HG02852 (cell line): ENCODE measurements around the gene DNMT3L.
"Not testable (repeated sequence)": the region's sequence is repeated elsewhere in the genome, so short reads cannot be mapped to it uniquely, and the experiment has no call there.

Experiments
- ATAC-seq: cut with Tn5 transposase; IDR thresholded peaks from one replicate; pipeline ENCODE4 v1.9.1; 2021; ENCODE audit warnings: mild to moderate bottlenecking, moderate library complexity; ENCODE audit not compliant: unreplicated experiment

DNMT3L gene

DNA sequence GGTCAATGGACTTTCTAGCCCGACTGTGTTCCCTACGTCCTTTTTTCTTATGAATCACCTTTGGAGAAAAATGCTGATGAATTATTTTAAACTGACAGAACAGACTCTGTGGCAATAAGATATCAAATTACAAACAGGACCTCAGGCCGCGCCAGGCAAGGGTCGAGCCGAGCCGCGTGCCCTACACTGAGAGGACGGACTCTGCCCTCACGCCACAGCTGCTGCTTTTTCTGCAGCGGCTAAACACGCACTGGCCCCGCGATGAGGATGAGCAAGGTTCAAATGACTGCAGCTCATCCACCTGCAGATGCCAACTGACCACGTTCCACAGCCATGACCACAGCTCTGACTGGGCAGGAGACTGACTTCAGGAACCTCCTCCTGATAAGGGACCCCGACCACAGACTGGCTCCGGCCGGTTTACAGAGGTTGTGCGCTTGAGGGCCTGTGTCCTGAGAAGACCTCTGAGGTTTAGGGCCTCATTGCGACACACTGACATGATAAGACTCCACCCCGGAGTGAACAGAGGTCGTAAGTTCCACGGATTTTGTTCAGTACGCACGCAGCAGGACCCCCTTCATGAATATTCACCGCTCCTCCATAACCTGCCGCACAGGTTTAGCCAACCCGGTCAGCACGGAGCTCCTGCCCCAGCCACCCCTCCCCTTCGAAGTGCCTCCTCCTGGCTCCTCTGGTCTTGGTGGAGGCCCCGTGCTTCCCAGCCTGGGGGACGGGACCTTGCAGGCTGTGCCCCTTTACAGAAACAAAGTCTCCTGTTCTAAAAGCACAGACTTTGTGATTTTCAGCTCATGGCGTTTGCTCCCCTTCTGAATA, 12.3 kb downstream of the DNMT3L start:
- ATAC-seq: not testable (repeated sequence)

DNA sequence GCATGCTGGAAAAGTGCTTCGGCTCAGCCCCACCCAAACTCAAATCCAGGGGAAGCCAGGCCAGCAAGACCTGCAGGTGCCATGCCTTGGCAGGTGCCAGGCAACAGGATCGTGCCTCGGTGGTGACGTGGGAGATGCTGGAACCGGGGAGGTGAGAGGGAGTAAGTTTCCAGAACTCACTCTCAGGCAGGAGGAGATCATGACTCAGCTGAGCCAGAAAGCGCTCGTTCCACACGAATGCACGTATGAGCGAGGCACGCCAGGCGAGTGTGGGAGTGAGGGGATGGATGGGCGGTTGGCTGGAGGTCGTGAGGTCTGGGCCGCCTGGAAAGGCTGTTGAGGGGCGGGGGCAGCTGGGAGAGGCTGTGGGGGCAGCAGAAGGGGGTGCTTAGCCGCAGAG, 13.8 kb downstream of the DNMT3L start:
- not testable (repeated sequence) for ATAC-seq

DNA sequence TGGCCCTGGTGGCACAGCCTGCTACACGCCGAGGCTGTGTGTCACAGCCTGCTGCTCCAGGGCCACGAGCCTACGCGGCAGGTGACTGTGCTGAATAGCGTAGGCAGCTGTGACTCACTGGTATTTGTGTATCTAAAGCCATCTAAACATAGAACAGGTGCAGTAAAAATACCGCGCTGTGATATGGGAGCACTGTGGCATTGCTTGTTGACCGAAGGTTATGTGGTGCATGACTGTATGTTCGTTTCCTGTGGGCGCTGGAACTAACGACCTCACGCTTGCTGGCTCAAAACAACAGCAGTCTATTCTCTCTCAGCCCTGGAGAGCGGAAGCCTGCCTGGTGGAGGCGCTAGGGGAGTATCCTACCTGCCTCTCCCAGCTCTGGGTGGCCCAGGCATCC, 17.7 kb downstream of the DNMT3L start:
- ATAC-seq: peak; percentile 40

DNA sequence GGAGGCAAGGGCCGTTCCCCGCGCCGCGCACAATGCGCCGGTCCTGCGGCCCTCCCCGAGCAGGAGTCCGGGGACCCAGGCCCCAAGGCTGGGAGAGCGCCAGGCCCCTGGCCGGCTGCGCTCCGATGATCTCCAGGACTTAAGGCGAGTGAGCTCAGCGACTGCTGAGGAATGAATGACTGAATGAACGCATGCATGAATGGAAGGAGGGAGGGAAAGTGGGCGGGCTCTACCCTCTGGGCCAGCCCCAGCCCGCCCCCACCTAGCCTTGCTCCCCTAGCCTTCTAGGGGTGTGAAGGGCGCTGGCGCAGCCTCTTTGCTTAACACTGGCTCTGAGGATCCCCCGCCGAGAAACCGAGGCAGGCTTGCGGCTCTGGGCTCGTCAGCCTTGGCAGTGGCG, 20.4 kb downstream of the DNMT3L start:
- ATAC-seq: peak; percentile 38

DNA sequence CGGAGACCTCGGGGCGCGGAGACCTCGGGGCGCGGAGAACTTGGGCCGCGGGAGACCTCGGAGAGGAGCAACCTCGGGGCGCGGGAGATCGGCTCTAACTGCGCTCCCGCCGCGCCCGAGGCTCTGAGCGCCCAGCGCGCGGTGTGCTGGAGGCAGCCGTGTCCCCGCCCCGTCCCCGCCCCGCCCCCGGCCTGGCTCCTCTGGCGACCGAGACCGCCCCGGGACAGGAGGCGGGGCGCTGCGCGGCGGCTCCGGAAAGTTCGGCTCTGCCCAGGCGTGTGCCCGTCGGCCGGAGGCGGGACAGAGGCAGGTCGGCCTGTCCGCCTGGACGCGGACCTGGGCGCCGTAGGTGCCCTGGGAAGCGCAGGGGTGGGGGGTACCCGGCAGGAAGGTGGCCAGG, 20.9 kb downstream of the DNMT3L start, which contains the start of gene ICOSLG:
Gene ICOSLG (minus strand): TSS at position 102 of the 400 bp plus-strand sequence. CDS start 126 bp downstream, outside the sequence.
- peak; percentile 31 for ATAC-seq

DNA sequence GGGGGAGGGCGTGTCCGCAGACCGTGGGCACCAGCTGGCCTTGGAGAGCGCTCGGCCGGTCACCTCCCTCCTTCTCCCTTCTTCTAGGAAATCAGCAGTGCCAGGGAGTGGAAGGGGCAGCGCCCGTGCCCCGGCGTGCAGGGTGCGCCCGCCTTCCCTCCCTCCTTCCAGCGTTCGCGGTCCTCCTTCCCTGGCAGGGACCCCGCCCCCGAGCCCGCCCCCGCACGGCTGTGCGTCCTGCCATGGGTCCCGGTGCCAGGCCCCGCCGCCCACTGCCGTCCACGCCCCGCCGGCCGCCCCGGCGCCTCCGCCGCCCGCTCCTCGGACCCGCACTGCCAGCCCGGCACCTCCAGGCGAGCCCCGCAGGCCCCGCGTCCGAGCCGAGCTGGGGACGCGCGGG, 21.3 kb downstream of the DNMT3L start:
- ATAC-seq: not testable (repeated sequence)

DNA sequence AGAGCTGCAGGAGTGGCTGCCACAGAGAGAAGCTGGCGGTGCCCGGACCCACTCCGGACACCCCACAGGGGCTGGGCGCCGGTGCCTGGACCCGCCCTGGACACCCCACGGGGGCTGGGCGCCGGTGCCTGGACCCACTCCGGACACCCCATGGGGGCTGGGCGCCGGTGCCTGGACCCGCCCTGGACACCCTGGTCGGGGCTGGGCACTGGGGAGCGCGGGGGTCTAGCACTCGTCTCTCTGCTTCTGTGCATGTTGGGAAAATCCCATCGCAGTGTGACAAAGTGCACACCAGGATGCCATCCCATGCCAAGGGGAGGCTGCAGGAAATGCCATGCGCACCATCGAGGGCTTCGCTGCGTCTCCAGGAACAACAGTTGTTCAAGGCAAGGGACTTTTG, 32.1 kb downstream of the DNMT3L start:
- not testable (repeated sequence) for ATAC-seq

DNA sequence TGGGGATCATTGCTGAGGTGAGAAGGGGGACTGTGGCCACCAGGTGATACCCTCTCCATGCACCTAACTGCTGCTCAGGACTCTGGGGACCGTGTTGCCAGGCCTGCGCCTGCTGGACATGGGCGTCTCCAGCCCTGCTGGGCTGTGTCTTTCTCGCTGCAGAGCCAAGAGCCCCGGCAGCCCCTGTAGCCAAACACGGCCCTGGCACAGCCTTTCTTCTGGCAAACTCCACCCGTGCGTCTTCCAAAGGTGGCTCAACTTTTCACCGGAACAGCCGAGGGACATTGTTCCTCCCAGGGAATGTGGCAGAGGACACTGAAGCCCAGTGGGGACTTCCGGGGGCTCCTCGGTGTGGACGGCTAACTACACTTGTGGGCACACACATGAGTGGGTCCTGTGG, 33.6 kb downstream of the DNMT3L start:
- ATAC-seq: not testable (repeated sequence)

DNA sequence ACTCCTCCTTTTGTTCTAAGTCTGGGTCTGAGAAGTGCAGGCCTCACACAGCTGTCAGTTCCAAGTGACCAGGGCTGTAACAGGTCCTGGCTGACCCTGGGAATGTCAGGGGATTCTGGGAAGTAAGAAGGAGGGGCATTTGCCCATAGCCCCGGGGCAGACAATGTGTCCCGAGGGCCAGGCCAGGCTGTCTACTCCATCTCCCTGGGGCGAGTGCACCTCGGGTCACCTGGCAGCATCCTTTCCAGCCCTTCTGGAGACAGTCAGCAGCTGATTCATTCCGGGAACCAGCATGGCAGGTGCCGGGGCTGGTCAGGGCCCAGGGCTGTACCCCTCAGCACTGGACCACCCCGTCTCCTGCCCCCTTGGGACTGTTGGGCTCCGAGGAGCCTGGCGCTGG, 34.1 kb downstream of the DNMT3L start:
- not testable (repeated sequence) for ATAC-seq

DNA sequence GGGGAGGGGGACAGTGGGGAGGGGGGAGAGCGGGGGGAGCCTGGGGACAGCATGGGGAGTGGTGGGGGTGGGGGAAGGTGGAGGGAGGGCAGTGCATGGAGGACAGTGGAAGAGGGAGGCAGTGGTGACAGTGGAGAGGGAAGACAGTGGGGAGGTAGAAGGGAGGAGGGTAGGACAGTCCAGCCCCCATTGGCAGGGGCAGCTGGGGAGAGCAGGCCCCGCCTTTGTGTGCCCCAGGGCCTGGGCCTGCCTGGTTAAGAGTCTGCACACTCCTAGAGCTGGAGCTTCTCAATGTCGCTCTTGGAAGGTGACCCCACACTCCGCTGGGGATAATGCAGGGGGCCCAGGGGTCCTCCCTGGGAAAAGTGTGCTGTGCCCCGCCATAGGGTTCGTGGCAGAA, 36.1 kb downstream of the DNMT3L start:
- ATAC-seq: not testable (repeated sequence)

DNA sequence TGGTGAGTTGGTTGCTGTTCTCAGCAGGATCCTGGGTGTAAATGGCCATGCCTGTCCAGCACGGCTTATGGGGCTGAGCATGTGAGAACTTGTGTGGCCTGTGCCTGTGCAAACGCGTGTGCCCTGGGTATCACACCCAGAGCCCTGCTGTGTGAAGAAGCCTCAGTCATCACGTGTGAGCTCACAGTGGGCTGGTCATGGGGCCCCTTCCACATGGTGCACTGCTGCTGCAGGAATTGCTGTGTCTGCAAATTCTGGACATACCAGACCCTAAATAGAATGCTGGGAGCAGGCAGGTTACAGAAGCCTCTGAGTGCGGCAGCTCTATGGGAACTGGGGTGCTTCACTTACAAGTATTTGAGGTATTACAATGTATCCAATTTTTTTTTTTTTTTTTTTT, 38.4 kb downstream of the DNMT3L start:
- ATAC-seq: not testable (repeated sequence)

DNA sequence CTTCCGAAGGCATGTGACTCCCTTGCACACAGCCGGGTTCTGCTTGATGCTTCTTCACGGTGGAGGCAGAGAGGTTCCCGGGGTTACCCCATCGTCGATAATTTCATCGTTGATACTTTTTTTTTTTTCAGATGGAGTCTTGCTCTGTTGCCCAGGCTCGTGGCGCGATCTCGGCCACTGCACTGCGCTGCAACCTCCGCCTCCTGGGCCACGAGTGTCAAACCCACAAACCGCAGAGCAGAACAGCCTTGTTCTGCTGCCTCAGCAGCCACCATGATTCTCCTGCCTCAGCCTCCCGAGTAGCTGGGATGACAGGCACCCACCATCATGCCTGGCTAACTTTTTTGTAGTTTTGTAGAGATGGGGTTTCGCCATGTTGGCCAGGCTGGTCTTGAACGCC, 41.0 kb downstream of the DNMT3L start:
- not testable (repeated sequence) for ATAC-seq

DNA sequence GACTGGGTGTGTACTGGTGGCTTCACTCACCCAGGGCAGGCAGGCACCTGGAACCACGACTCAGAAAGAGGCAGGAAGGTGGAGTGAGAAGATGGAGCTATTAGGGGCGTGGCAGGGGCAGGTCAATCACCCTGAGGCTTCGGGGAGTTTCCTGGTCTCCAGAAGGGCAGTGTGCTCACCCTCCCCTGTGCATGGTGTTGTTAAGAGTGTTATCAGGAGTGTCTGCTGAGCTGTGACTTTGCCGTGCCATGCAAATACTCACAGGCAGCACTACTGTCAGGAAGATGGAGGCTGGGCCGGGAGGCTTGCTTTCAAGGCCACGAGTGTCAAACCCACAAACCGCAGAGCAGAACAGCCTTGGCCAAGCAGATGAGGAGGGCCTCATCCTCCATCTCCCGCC, 43.2 kb downstream of the DNMT3L start:
- not testable (repeated sequence) for ATAC-seq

DNA sequence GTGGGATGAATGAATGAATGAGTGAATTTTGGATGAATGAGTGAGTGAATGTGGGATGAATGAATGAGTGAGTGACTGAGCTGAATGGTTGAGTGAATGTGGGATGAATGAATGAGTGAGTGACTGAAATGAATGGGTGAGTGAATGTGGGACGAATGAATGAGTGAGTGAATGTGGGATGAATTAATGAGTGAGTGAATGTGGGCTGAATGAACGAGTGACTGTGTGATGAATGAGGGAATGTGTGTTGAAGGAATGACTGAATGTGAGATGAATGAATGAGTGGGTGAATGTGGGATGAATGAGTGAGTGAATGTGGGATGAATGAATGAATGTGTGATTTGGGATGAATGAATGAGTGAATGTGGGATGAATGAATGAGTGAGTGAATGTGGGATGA, 49.7 kb downstream of the DNMT3L start:
- not testable (repeated sequence) for ATAC-seq

DNA sequence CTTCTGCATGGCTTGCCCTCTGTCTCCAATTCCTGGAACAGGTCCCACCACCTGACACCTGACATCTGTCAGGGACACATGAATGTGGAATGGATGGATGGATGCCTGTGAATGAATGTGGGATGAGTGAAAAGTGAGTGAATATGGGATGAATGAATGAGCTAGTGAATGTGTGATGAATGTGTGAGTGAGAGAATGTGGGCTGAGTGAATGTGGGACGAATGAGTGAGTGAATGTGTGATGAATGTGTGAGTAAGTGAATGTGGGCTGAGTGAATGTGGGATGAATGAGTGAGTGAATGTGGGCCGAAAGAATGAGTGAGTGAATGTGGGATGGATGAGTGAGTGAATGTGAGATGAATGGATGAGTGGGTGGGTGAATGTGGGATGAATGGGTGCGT, 50.1 kb downstream of the DNMT3L start:
- ATAC-seq: not testable (repeated sequence)

DNA sequence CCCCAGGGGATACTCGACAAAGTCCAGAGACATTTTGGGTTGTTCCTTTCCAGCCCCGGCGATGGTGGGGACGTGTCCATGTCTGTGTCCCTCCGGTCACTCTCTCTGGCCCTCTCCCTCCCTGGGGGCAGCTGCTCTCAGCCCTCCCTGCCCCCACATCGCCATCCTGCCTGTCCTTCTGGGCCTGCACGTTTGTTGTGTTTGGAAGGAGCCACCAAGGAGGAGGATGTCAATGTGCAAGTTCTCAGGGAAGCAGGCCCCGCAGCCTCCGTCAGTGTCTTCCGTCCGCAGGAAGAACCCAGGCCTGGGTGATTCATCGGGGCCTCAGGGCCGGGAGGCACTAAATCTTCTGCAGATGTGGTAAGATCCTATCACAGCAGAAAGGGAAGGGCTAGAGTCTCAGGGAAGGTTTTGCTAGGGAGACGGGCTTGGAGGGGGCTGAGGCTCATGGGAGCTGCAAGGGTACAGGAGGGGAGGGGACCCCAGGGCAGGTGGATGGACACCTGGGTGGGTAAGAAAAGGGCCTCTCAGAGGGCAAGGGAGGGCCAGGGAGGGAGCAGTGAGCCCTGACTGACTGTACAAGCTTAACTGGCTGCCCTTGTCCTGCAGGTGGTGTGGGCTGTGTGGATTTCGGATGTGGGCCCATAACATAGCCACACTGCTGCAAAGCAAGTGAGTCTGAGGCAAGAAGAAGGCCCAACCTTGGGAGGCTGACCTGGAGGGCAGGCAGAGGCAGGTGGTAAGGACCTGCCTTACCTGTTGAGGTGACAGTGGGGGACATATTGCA, 53.6 kb downstream of the DNMT3L start:
- not testable (repeated sequence) for ATAC-seq

DNA sequence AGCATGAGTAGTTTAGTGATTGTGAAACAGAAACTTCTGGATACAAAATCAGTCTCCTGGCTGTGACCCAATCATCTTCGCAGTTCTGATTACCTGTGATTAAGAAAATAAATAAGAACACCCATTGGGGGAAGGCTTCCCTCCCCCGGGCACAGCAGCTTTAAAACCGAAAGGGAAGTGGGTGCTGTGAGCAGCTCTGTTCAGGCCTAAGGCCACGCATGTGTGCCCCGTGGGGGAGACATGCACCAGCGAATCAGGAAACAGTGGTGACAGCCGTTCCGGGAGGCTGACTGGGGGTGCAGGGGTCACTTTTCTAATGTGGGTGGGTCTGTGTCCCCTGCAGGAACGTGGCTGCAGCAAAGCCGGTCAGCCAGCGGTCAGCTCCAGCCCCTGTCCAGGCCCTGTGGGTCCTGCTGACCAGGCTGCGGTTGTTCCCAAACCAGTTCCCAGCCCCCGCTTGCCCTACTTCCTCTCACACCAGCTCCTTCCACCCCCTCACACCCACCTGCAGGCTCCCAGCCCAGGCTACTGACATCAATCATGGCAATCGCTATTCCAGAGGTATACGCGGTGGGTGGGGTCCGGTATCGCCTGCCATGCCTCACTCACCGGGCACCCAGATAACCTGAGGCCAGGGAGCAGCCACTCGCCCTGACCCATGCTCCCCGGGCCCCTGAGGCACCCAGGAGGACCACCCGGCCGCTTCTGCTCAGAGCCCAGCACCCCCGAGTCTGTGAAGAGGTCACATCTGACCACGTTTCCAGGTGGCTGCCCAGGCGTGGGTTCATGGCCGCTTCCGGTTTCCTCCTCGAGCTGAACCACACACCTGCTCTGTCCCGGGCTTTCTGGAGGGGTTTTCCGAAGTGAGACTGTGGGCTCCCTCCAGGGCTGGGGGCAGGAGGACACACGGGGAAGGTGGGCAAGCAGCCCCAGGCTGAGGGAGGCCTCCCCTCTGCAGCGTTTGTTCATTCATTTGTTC, 54.7 kb downstream of the DNMT3L start:
- peak; percentile 64 for ATAC-seq

DNA sequence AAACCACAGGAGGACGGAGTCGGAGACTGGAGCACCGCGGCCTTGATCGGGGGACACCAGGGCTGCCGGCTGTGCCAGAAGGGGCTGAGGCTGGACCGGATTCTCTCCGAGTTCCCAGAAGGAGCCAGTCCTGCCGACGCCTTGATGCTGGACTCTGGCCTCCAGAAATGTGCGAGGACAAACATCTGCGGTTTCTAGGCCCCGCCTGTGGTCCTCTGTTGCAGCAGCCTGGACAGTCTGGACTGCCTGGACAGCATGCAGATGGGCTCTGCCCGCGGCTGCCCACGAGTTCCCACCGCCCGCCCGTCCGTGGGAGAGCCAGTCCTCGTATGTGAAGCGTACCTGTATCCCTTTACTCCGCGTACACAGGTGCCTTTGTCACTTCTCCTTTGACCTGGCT, 55.5 kb downstream of the DNMT3L start:
- not testable (repeated sequence) for ATAC-seq

DNA sequence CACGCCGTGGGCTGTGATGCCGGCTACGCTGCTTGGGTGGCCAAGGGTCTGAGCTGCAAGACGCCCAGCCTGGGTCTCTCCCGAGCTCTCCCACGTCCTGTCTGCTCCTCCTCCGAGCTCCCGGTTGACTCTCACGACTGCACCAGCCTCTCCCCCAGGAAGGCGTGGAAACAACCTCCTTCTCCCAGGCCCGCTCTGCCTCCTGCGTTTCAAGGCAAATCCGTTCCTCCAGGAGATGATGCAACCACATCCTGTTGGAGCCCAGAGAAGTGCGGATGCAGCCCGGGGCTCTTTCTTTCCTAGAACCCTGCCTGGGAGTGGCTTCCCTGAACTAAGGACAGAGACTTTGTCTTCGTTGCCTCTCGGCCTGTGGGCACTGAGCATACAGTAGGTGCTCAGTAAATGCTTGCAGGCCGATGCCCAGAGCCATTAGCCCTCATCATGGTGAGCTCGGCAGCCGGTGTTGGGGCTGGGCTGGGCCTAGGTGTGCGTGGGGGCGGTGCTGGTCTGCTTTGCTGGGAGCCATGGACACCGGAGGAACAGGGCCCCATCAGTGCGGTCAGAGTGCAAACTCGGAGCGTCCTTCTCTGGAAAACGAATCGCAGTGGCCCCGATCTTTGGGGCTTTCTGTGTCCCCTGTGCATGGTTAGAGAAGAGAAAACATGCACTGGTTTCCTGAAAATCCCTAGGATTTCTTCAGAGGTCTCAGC, 59.0 kb downstream of the DNMT3L start:
- not testable (repeated sequence) for ATAC-seq

DNA sequence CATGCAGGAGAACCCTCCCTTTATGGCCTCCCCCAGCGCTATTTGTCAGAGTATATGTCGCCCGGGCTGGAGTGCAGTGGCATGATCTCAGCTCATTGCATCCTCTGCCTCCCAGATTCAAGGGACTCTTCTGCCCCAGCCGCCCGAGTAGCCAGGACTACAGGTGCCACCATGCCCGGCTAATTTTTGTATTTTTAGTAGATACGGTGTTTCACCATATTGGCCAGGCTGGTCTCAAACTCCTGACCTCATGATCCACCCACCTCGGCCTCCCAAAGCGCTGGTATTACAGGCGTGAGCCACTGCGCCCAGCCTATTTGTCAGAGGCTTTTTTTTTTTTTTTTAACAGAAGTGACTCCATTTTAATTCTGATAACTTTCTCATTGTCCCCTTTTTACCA, 61.7 kb downstream of the DNMT3L start:
- not testable (repeated sequence) for ATAC-seq
